NCI-H226 (cell line): Measurements from ENCODE around the gene KRT37.

Experiments used
- DNase-seq: peaks from one replicate; pipeline ENCODE4 v3.0.0-alpha.2; 2015

KRT37 gene

DNA sequence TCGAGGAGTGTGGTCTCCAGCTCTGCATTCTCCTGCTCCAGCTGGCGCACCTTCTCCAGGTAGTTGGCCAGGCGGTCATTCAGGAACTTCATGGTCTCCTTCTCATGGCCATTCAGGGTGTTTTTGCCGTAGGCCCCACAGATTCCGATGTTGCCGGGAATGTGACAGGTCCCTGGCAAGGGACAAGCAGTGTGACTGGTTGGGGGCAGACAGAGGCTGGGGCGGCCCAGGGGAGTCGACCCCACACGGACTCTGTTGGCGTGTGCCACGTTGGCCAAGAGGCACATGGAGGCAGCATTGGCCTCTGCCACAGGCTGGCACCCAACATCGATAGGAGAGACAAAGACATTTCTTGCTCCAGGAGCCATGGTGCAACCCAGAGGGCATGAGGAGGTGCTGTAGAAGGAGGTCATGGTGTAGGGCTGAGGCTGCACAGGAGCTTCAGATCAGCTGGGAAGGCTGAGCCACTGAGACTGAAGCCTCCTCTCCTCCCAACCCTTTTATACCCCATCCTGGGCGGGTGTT, at the start of gene KRT37:
Gene KRT37, minus strand, starts transcription at position 475 of the 525 bp plus-strand sequence. Its CDS starts 62 bp downstream, at position 413.
- no peak for DNase-seq

DNA sequence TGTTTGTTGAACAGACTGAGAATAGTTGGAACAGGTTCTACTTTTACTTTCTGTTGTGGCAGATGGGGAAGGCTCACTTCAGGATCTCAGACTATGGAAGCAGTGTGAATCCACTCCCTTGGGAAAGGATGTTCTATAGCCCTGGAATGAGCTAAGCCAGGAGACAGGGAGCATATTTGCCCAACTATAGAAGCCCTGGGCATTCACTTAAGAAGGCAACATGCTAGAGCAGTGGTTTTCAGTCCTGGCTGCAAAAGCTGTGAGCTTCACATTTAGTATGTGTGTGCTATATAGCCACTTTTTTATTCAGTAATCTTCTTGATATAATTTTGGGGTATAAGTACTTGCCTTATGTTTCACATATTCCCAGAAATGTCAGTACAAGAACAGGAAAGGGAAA, 44.0 kb upstream of the KRT37 start:
- no peak for DNase-seq

GRCh38 chr17:41467561-41467960, 43.2 kb upstream of the KRT37 start:
- no peak for DNase-seq

GRCh38 chr17:41466988-41467387, 42.6 kb upstream of the KRT37 start, which contains the start of gene KRT32:
TSS of gene KRT32 (minus strand) at chr17:41467386. CDS start at chr17:41467325, 61 bp downstream.
- no peak for DNase-seq

DNA sequence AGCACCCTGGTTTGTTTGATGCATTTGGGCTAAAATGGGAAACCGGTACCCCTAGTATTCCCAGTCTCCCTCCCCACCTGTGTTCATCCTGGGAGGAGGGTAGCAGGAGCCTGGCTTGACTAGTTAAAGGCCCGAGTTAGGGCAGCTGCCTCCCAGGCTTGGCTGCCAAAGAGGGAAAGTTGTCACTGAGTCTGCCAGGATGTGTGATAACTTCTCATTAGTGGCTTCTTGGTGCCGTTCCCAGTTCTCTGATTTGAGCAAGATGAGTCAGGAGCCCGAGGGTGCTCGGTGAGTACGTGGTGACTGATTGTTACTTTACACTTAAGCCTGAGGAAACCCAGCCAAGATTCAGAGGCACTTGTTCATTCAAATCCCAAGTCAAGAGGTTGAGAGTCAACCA, 40.3 kb upstream of the KRT37 start:
- DNase-seq = peak; percentile 91

- DNase-seq = no peak
These were observed 39.8 kb upstream of the KRT37 start for GRCh38 chr17:41464173-41464572.

GRCh38 chr17:41463746-41464145, 39.4 kb upstream of the KRT37 start:
- DNase-seq = no peak

- DNase-seq = no peak
These were observed 38.3 kb upstream of the KRT37 start for GRCh38 chr17:41462705-41463104.

- no peak for DNase-seq
These were observed 33.3 kb upstream of the KRT37 start for GRCh38 chr17:41457676-41458075.

DNA sequence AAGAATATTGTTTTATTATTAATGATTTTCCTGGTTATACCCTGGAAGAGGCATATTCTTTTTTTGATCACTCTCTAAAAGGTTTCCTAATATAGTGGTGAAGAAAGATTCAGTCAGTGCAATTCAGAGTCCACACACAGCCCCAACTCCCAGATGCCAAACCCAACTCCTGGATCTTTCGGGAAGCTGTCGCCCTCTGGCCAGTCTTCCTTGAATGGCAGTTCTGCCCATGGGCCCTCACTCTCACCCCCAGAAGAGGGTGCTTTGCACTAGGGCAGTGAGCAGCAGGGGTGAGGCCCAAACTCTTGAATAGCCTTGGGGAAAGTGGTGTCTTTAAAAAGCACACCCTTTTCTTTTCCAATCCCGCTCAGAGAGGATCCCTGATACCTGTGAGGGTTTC, 31.8 kb upstream of the KRT37 start:
- no peak for DNase-seq

DNA sequence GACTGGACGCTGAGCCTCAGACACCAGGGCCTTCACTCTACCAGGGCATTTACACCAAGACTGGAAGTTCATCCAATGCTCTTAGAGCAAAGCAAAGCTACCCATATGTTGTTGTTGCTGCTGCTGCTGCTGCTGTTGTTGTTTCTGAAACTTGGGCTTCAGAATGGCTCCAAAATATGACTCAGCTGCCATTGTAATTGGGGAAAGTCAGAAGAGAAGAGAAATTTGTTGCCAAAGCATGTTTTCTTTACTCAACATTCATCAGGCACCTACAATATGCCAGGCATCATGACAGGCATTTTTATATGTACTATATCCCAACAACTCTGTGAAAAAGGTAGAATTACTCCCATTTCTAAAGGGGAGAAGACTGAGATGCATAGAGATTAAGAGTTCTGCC, 30.9 kb upstream of the KRT37 start:
- no peak for DNase-seq

DNA sequence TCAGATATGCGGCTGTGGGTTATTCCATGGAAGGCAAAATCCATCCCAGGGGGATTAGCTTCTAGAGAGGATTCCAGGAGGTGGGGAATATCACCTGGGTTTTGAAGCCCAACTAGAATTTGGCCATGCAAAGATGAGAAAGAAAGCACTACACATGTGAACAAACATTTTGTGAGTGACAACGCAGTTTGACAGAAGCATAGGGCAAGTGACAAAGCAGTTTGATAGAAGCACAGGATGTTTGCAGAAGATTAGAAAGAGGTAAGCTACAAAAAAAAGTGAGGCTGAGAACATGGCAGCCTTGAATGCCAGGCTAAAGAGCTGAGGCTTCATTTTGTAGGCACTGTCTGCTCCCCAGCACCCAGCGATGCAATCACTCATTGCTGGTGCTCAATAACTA, 28.7 kb upstream of the KRT37 start:
- DNase-seq = no peak

GRCh38 chr17:41452281-41452680, 27.9 kb upstream of the KRT37 start:
- no peak for DNase-seq

GRCh38 chr17:41451154-41451728, 26.9 kb upstream of the KRT37 start:
- peak; percentile 89 for DNase-seq

DNA sequence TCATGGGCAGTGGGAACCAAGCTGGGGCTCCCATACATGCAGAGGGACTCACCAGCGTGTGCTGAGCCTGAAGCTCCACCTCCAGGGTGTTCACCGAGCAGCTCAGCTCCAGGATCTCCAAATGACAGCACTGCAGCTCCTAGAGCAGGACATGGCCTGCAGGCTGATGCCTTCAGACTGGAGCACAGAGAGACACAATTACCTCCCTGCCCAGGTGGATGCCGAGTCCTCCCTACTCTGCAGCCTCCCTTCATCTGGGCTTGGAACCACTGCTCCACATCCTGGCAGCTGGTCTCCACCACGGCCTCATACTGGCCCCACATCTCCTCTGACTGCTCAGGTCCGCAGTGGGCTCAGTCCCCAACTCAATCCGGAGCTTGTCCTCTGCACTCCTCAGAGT, 24.6 kb upstream of the KRT37 start:
- no peak for DNase-seq

GRCh38 chr17:41448506-41448905, 24.1 kb upstream of the KRT37 start:
- no peak for DNase-seq

DNA sequence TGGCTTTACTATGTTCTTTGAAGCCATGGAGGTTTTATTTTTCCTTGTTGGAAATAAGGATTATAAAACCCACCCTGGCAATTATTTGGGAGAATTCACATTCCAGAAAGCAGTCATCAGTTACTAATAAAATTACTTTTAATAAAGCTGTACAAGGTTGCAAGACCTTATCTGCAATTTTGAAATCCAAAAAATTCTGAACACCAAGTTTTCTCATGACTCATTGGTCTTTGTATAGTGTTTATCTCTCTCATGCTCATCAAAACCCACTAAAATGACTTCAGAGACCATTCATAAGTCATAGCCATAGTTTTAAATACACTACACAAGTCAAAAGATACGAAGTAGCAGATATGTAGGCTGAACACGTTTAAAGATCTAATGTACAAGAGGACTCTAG, 22.4 kb upstream of the KRT37 start:
- DNase-seq = peak; percentile 91

- DNase-seq = no peak
These were observed 20.3 kb upstream of the KRT37 start for GRCh38 chr17:41444640-41445039.

DNA sequence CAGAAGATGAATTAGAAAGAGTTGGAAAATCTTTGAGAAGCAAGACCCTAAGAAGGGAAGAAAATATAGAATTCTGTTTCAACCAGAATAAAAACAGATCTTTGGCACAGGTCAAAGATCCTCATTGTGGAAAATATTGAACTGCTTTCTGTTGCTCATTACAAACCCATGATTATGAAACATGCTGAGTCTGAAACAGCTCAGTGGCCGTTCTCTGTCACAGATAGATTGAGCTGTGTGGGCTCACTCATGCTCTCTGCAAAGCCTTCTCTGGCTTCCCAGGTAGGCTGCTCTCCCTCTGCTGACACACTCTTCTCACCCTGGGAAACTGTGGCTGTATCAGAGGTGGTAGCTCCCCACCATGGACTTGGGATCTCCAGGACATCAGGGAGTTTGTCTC, 19.8 kb upstream of the KRT37 start:
- DNase-seq = no peak

- DNase-seq = peak; percentile 26
These were observed 18.4 kb upstream of the KRT37 start for GRCh38 chr17:41442739-41443138.

DNA sequence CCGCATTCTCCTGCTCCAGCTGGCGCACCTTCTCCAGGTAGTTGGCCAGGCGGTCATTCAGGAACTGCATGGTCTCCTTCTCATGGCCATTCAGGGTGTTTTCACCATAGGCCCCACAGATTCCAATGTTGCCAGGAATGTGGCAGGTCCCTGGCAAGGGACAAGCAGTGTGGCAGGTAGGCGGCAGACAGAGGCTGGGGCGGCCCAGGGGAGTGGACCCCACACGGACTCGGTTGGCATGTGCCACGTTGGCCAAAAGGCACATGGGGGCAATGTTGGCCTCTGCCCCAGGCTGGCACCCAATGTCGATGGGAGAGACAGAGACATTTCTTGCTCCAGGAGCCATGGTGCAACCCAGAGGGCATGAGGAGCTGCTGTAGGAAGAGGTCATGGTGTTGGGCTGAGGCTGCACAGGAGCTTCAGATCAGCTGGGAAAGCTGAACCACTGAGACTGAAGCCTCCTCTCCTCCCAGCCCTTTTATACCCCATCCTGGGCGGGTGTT, 16.2 kb upstream of the KRT37 start, which contains the start of gene KRT38:
Gene KRT38, minus strand, starts transcription at position 453 of the 503 bp plus-strand sequence. Its CDS starts 62 bp downstream, at position 391.
- DNase-seq = no peak

GRCh38 chr17:41439375-41439774, 15.0 kb upstream of the KRT37 start:
- DNase-seq = peak; percentile 60

GRCh38 chr17:41437769-41438168, 13.4 kb upstream of the KRT37 start:
- no peak for DNase-seq

GRCh38 chr17:41437254-41437653, 12.9 kb upstream of the KRT37 start:
- DNase-seq = no peak

GRCh38 chr17:41434415-41434814, 10.0 kb upstream of the KRT37 start:
- DNase-seq = no peak
